Measurements from ENCODE around the gene ARSB.

ARSB gene

GRCh38 chr5:78805474-78806124 lies 179.5 kb downstream of the ARSB start:
- no peak for DNase-seq (ENCODE audit: low read depth in 2 of 2)

DNA sequence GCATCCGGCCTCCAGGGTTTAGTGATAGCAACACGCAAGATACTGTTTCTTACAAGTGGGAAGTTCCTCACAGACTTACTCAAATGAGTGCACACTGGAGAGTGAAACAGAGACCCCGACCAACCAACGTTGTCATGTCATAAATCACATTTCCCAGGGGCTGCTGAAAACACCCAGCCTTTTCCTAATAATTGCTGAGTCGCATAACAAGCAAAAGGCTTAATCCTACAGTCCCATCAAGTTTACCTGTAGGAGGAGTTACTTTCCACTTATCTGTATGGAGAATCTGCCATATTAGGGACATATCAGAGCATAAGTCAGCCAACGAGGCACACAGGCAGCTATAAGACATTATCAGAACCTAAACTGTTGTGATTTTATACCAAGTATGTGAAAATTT lies 180.1 kb downstream of the ARSB start:
- DNase-seq (ENCODE audit: low read depth in 2 of 2): no peak

- DNase-seq (ENCODE audit: low read depth in 2 of 2): no peak
Measured at GRCh38 chr5:78803941-78804340, 181.2 kb downstream of the ARSB start.

- no peak for DNase-seq (ENCODE audit: low read depth in 2 of 2)
Measured at GRCh38 chr5:78803353-78803752, 181.8 kb downstream of the ARSB start.

DNA sequence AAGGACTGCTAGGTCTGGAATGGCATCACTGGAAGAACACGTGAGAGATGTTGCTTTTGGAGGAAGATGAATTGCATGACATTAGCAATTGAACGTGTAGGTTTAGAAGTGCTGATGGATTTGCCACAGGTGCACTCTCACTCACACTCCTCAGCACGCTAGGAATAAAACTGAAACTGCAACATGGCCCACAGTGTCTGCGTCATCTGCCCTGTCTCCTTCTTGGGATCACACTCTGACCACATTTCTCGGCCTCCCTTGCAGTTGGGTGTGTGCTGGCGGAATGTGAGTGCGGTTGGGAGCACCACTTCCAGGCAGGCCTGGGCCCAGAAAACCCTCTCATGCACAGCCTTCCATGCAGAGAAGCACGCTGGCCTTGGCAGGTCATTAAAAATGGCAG lies 183.7 kb downstream of the ARSB start:
- DNase-seq (ENCODE audit: low read depth in 2 of 2): no peak

DNA sequence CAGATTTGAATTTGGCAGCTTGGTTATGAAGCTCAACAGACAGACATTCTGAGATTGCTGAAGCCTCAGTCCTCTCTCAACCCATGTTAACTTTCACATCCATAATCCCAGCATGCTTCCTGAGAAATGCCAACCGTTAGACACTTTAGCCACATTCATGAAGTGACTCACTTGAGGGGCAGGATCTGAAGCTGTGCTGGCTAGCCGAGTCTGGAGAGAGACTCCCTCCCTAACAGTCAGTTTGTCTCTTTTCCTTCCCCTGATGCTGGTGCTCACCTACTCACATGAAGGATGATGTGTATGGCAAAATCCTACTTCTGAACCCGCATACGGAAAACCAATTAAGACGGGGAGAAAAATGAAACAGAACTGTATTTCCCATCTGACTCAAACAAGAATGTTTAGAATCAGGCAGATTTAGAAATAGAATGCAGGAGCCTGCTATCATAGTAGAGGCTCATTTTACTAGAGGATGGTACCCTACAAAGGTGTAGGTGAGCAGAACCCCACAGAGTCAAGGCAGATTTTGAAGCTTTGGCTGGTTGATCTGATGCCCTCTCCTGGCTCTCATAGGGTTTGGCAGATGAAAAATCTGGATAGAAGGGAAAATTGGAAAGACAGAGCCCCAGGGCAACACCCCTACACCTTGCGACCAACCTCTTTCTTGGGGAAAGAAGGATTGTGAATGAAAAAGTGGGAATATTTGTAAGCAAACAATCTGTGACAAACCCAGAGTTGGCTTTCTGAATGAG lies 185.7 kb downstream of the ARSB start:
- no peak for DNase-seq (ENCODE audit: low read depth in 2 of 2)

- no peak for DNase-seq (ENCODE audit: low read depth in 2 of 2)
Measured at GRCh38 chr5:78798673-78799029, 186.5 kb downstream of the ARSB start.

GRCh38 chr5:78797936-78798672 lies 187.0 kb downstream of the ARSB start:
- DNase-seq (ENCODE audit: low read depth in 2 of 2): no peak

DNA sequence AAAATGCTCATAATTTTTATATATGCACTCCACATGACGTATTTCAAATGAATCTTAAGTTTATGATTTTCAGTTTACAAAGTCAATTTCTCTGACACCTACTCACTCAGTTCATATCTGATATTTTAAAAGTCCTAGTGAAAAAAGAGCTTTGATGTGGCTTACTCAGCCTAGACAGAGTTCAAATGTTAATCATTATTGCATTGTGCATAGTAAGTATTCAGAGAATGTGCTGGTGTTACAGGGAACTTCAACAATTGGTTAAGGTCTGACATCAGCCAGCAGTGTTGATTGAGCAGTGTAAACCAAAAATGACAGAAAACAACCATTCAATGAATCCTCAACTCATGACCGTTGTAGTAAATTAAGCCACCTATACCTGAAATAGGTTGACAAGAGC lies 189.4 kb downstream of the ARSB start:
- DNase-seq (ENCODE audit: low read depth in 2 of 2): no peak

DNA sequence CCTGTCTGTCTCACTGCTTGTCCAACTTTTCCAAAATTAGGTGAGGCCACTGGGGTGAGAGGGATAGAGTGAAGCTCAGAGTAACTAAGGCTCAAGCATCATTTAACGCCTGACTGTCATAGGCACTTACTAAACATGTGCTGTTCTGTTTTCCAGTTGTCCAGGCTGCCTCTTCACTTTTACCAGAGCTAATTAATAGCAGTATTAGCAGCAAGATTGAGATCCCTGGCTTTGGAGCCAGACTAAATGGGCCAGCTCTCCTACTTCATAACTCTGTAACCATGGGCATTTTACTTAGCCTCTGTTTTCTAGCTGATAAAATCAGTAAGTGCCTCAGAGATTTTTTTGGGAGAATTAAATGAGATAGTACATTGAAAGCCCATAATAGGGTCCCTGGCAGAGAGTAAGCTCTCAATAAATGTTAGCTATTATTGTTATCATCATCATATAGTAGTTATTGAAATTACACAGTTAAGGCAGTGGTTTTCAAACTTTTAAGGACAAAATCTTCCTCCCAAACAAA lies 190.4 kb downstream of the ARSB start:
- DNase-seq (ENCODE audit: low read depth in 2 of 2): no peak

GRCh38 chr5:78793907-78794662 lies 191.0 kb downstream of the ARSB start:
- no peak for DNase-seq (ENCODE audit: low read depth in 2 of 2)

DNA sequence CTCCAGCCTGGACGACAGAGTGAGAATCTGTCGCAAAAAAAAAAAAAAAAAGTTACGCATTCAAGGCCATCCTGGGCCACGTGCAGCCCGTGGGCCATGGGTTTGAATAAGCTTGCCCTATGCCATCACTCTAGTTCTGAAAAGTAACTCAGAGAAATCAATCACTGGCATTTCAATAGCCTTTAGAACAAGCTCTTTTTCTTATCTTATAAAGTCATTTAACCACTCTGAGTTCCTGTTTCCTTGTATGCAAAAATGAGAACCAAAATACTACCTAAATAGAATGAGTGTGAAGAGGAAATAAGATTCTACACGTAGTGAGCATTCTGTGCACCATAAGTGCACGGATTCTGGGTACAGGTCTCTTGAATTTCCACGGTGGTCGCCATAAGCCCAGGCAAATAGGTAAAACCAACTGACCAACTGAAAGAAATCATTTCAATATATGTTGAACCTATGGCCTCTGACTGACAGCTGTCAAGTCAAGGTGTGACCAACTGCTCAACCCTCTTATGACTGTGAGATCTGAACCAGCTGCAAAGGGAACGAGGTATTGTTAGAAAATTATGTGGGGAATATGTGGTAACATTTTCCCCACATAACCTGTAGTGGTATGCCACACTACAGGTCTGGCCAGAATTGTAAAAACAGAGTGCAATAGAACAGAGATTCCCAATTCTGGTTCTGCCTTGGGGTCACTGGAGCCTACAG lies 192.6 kb downstream of the ARSB start:
- no peak for DNase-seq (ENCODE audit: low read depth in 2 of 2)

DNA sequence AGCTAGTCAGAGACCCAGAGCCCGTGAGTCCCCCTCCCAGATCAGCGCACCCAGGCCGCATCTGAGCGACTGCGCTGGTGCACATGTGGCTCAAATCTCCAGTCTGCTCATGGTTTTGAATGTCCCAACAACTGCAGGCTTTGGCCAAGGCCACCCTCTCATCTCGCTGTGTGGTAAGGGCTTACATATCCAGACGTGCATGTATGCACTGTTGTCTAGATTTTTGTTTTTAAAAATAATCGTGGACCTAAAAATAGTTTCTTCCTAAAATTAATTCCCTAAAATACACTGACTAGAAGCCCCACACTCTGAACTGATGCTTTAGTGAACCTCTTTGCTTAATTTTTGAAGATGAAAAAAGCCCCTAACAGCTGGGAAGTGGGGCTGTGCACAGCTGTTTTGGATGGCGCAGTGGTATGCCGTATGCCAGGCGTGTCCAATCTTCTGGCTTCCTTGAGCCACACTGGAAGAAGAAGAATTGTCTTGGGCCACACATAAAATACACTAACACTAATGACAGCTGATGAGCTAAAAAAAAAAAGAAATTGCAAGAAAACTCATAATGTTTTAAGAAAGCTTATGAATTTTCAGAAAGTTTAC lies 193.5 kb downstream of the ARSB start:
- DNase-seq (ENCODE audit: low read depth in 2 of 2): no peak

DNA sequence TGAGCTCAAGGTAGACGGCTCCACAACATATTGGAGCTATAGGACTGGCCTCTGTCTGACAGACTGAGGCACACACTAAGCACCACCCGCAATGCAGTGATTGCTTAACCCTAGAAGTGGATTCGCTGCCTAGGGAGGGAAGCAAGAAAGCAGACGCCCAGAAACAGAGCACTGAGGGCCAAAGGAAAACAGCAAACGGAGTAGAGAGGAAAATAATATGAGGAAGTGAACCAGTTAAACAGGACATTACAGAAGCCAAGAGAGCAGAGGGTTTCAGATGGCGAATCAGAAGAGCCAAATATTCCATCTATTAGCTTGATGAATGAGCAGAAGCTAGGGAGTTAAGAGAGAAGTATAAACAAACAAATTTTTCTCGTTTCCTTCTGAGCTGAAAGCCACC lies 197.3 kb downstream of the ARSB start:
- no peak for DNase-seq (ENCODE audit: low read depth in 2 of 2)

GRCh38 chr5:78785454-78785853 lies 199.7 kb downstream of the ARSB start:
- no peak for DNase-seq (ENCODE audit: low read depth in 2 of 2)

DNA sequence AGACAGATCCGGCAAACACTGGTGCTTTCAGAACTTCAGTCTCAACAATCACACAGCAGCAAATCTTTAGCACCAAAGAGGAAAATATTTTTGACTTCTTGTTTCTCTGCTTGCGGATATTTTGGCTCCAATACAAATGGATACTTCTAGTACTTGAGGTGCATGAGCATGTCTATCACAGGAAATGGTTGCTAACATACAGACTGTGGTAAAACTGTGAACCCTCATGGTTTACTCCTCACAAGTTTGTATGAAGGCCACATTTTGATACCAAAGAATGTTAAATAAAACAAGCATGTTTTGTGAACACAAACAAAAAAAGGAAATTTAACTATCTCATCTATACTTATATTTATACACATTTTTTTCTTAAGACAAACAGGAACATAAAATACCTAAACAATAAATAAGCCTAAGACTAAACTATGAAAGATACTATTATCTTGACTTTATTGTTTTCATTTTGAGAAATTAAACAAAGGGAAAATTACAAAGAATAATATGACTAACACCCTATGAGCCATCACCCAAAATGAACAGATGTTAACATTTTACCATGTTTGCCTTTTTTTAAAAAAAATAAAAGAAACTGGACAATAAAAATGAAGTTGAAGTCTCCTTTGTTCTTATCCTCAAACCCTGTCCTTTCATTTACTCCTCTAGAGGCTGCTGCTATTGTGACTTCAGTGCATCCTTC lies 201.5 kb downstream of the ARSB start:
- no peak for DNase-seq (ENCODE audit: low read depth in 2 of 2)

DNA sequence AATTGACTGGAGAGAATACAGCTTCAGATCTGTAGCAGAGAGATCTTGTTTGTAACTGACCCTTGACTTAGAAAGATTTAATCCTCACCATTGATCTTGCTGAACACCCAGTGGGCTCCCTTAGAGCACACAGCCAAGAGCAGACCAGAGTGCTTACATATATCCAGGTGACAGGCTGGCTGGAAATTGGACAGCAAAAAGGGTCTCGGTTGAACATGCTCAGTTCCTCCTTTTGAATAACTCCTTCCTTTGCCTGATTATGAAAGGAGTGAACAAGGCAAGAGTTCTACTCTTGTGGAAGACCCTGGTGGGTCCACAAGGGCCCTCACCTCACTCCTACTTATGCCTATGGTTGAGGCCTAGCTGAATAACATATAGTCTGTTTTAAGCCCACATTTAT lies 202.4 kb downstream of the ARSB start:
- no peak for DNase-seq (ENCODE audit: low read depth in 2 of 2)

DNA sequence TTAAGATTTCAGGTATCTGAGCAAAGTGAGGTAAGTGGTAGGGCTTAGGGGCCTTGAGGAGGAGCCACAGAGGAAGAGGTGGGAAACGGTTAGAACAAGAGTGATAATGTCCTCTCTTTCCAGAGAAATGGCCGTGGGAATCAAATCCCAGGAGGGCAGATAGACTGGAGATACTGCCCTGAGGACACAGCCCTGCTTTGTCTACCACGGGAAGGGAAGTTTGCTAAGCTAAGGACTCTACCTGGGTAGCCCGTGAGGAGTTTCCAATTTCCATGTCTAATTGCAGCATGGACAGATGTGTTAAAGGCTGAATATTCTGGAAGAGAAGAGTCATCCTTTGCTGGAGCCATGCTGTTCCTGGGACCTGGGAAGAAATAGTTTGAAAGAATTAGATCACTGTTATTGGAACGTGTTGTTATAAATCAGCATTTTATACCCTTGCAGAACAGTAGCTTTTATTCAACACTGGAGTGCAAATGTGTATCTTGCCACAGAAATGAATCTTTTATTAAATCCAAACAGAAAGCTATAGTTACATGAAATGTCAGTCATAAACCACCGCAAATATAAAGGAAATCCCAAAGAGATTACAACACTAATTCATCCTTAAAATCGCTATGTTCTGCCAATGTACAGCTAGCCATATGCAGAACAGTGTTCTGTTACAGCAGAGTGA lies 203.4 kb downstream of the ARSB start:
- DNase-seq (ENCODE audit: low read depth in 2 of 2): no peak

GRCh38 chr5:78779771-78780616 lies 205.1 kb downstream of the ARSB start:
- no peak for DNase-seq (ENCODE audit: low read depth in 2 of 2)
